HPDE6-E6E7 (cell line): Measurements from ENCODE around the gene WWOX.

Experiments
- DNase-seq: peaks from one replicate; pipeline ENCODE4 v3.0.0; 2011; ENCODE audit warnings: missing footprints; ENCODE audit errors: extremely low spot score

The WWOX gene

GRCh38 chr16:78142788-78143187, 43.3 kb downstream of the WWOX start:
- no peak for DNase-seq

GRCh38 chr16:78146807-78147206, 47.4 kb downstream of the WWOX start:
- no peak for DNase-seq

GRCh38 chr16:78147911-78148401, 48.5 kb downstream of the WWOX start:
- DNase-seq = no peak

- no peak for DNase-seq
Measured at GRCh38 chr16:78150233-78150632, 50.8 kb downstream of the WWOX start.

GRCh38 chr16:78154729-78155461, 55.4 kb downstream of the WWOX start:
- no peak for DNase-seq

- DNase-seq = no peak
Measured at GRCh38 chr16:78155791-78156345, 56.4 kb downstream of the WWOX start.

- no peak for DNase-seq
Measured at GRCh38 chr16:78161023-78161729, 61.7 kb downstream of the WWOX start.

- no peak for DNase-seq
Measured at GRCh38 chr16:78163772-78164670, 64.6 kb downstream of the WWOX start.

- no peak for DNase-seq
Measured at GRCh38 chr16:78170494-78170933, 71.1 kb downstream of the WWOX start.

GRCh38 chr16:78175287-78175686, 75.8 kb downstream of the WWOX start:
- no peak for DNase-seq

GRCh38 chr16:78176435-78176834, 77.0 kb downstream of the WWOX start:
- no peak for DNase-seq

- no peak for DNase-seq
Measured at GRCh38 chr16:78177218-78177617, 77.8 kb downstream of the WWOX start.

GRCh38 chr16:78177987-78178386, 78.5 kb downstream of the WWOX start:
- no peak for DNase-seq

- DNase-seq = no peak
Measured at GRCh38 chr16:78179666-78180065, 80.2 kb downstream of the WWOX start.

- DNase-seq = no peak
Measured at GRCh38 chr16:78180349-78180748, 80.9 kb downstream of the WWOX start.

GRCh38 chr16:78183437-78184237, 84.2 kb downstream of the WWOX start:
- no peak for DNase-seq

GRCh38 chr16:78184238-78185183, 85.1 kb downstream of the WWOX start:
- DNase-seq = no peak

- no peak for DNase-seq
Measured at GRCh38 chr16:78189121-78189520, 89.7 kb downstream of the WWOX start.

- DNase-seq = no peak
Measured at GRCh38 chr16:78192734-78193488, 93.5 kb downstream of the WWOX start.
